Activated T-helper 1 cell treated with anti-CD3 and anti-CD28 coated beads, Interleukin-12 subunit alpha, Interleukin-12 subunit beta, Interleukin-2, Interleukin-4 antibody, amounts not matched to agents 30 ng/mL and 10 ng/mL and 1 ng/mL, durations not matched to agents 14 hours and 24 hours and 36 hours (primary cell): Measurements from ENCODE around the gene DOK7. TPM values are rescaled to one million over a fixed set of nuclear protein-coding genes. Genes with fewer than 3 reads are reported as not detected.

Source experiments
- DNase-seq: peaks from one replicate; pipeline ENCODE4 v3.0.0; 2021; ENCODE audit warnings: low spot score
- H3K27ac Mint-ChIP-seq: one replicate; pipeline ENCODE4 v1.8.0; 2021; ENCODE audit warnings: mild to moderate bottlenecking, mixed read lengths
- H3K27me3 Mint-ChIP-seq: one replicate; pipeline ENCODE4 v1.8.0; 2022; ENCODE audit warnings: mild to moderate bottlenecking, moderate library complexity, mixed read lengths; ENCODE audit not compliant: insufficient read depth
- H3K36me3 Mint-ChIP-seq: one replicate; pipeline ENCODE4 v1.8.0; 2021; ENCODE audit warnings: low read depth, mixed read lengths
- H3K4me1 Mint-ChIP-seq: one replicate; pipeline ENCODE4 v1.8.0; 2021; ENCODE audit warnings: low read depth, mixed read lengths
- H3K4me3 Mint-ChIP-seq: one replicate; pipeline ENCODE4 v1.8.0; 2021; ENCODE audit warnings: mild to moderate bottlenecking, moderate library complexity, mixed read lengths
- H3K9me3 Mint-ChIP-seq: one replicate; pipeline ENCODE4 v1.8.0; 2021; ENCODE audit warnings: mixed read lengths
- intact Hi-C: fragments of 100-400 bp; cut with micrococcal nuclease; formaldehyde crosslinking; loops from one replicate; pipeline ENCODE4 v1.15.1; 2024
- total RNA-seq: library from RNA; stranded (reverse); gene quantifications from 2 replicates; pipeline ENCODE4 v1.2.3, GENCODE V29; 2022

DOK7 gene
- total RNA-seq, 1 donor from 2014 or later: not detected

- DNase-seq: no peak
- H3K27me3 Mint-ChIP-seq: no peaks in the 10 kb centered on the region
- H3K4me1 Mint-ChIP-seq: no peaks in the 10 kb centered on the region
- intact Hi-C loops: no loop called here
- no peaks in the 10 kb centered on the region for H3K9me3 Mint-ChIP-seq
- H3K4me3 Mint-ChIP-seq: no peak overlapping the region
- H3K36me3 Mint-ChIP-seq: peaks cover 13% of the 10 kb centered on the region
- H3K27ac Mint-ChIP-seq: no peak overlapping the region
These were observed 57.9 kb downstream of the DOK7 start for GRCh38 chr4:3520796-3521600.

DNA sequence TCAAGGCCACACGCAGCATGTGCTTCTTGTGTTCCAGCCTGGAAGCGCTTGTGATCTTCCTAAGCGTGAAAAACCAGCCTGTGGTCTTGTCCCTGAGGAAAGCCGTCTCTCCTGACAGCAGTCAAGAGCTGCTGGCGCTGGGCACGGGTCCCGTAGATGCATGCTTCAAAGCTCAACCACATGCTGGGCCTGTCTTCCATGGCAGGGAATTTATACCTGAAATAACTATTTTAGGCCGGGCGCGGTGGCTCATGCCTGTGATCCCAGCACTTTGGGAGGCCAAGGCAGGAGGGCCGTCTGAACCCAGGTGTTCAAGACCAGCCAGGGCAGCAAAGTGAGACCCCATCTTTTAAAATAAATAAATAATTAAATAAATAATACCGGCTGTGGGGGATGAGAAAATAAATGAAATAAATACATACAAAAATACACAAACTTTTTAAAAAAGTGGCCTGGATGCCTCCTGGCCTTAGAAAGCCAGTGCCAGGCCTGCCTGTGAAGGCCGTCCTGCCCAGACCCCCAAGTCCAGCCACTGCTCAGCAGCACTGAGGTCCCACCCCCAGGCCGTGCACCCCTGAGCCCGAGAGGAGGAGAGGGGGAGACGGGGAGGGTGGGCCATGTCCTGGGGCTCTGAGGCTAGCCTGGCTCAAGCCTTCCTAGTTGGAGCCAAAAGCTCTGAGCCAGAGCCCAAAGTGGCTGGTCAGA, 58.7 kb downstream of the DOK7 start:
- peaks cover 12% of the 10 kb centered on the region for H3K36me3 Mint-ChIP-seq
- H3K9me3 Mint-ChIP-seq: no peaks in the 10 kb centered on the region
- no peak overlapping the region for H3K4me3 Mint-ChIP-seq

DNA sequence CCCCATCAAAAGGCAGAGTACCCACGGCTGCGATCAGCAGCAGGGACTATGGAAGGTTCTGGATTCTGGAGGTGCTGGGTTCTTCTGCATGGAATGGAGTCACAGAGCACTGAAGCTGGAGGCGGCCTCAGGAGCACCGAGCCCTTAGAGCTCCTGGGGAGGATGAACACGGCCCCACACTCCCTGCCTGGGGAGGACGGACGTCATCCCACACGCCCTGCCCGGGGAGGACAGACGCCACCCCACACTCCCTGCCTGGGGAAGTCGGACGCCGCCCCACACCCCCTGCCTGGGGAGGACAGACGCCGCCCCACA, 59.2 kb downstream of the DOK7 start:
- no peak for DNase-seq
- no peaks in the 10 kb centered on the region for H3K9me3 Mint-ChIP-seq
- H3K27ac Mint-ChIP-seq: no peak overlapping the region
- H3K36me3 Mint-ChIP-seq: peaks cover 10% of the 10 kb centered on the region
- intact Hi-C loops: no loop called here
- H3K4me3 Mint-ChIP-seq: no peak overlapping the region
- H3K27me3 Mint-ChIP-seq: no peaks in the 10 kb centered on the region
- H3K4me1 Mint-ChIP-seq: no peaks in the 10 kb centered on the region

More for the DNA sequence above, 58.7 kb downstream of the DOK7 start:
- Mint-ChIP-seq H3K27me3 (no peaks in the 10 kb centered on the region), H3K4me1 (no peaks in the 10 kb centered on the region), H3K27ac (no peak overlapping the region)
- intact Hi-C loops: no loop called here
- no peak for DNase-seq

DNA sequence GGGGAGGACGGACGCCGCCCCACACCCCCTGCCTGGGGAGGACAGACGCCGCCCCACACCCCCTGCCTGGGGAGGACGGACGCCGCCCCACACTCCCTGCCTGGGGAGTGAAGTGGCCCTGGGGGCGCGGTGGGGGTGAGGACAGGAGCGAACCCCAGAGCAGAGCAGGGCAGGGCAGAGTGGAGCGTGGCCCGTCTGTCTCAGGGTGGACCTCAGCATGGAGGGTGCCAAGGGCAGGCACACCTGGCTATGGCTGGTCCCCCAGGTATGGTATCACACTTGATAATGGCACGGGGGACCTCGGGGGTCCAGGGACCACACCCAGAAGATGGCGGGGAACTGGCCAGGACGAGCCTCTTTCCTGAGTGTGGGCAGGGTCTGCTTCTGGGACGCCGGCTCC, 59.5 kb downstream of the DOK7 start:
- H3K4me3 Mint-ChIP-seq: no peak overlapping the region
- H3K9me3 Mint-ChIP-seq: no peaks in the 10 kb centered on the region
- DNase-seq: no peak
- no peaks in the 10 kb centered on the region for H3K4me1 Mint-ChIP-seq
- H3K36me3 Mint-ChIP-seq: peaks cover 8% of the 10 kb centered on the region
- intact Hi-C loops: no loop called here
- no peaks in the 10 kb centered on the region for H3K27me3 Mint-ChIP-seq
- H3K27ac Mint-ChIP-seq: no peak overlapping the region

- no peaks in the 10 kb centered on the region for H3K4me1 Mint-ChIP-seq
- H3K4me3 Mint-ChIP-seq: no peak overlapping the region
- no peaks in the 10 kb centered on the region for H3K27me3 Mint-ChIP-seq
- no peak overlapping the region for H3K27ac Mint-ChIP-seq
- H3K9me3 Mint-ChIP-seq: no peaks in the 10 kb centered on the region
- intact Hi-C loops: no loop called here
- H3K36me3 Mint-ChIP-seq: peaks cover 5% of the 10 kb centered on the region
- no peak for DNase-seq
These were observed 60.1 kb downstream of the DOK7 start for GRCh38 chr4:3523146-3523627.

- no peaks in the 10 kb centered on the region for H3K9me3 Mint-ChIP-seq
- intact Hi-C loops: no loop called here
These were observed 60.6 kb downstream of the DOK7 start for GRCh38 chr4:3523628-3524221.

DNA sequence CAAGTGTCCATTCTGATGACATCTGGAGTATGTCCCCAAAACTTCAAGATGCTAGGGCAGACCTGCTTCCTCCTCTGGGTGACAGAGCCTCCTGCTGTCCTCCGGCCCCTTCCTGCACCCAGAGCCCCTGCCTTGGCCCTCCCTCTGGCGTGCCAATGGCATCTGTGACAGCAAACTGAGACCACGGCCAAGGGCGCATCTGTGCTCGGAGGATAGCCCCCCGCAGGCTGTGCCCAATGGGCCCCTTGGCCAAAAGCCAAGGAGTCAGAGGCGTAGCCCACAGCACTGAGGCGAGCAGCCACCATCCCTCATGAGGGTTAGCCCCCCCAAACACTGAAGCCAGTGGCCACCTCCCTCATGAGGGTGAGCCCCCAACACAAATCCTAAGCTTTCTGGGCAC, 61.2 kb downstream of the DOK7 start:
- DNase-seq: no peak
- Mint-ChIP-seq H3K36me3 (peaks cover 5% of the 10 kb centered on the region), H3K4me1 (no peaks in the 10 kb centered on the region), H3K27me3 (no peaks in the 10 kb centered on the region), H3K27ac (no peak overlapping the region), H3K4me3 (no peak overlapping the region), H3K9me3 (no peaks in the 10 kb centered on the region)
- intact Hi-C loops: no loop called here

More at GRCh38 chr4:3523628-3524221, 60.6 kb downstream of the DOK7 start:
- no peak for DNase-seq
- Mint-ChIP-seq H3K4me3 (no peak overlapping the region), H3K4me1 (no peaks in the 10 kb centered on the region), H3K36me3 (peaks cover 5% of the 10 kb centered on the region), H3K27me3 (no peaks in the 10 kb centered on the region), H3K27ac (no peak overlapping the region)

- no peak for DNase-seq
- H3K4me1 Mint-ChIP-seq: peaks cover 2% of the 10 kb centered on the region
- no peak overlapping the region for H3K27ac Mint-ChIP-seq
- intact Hi-C loops: no loop called here
- H3K9me3 Mint-ChIP-seq: no peaks in the 10 kb centered on the region
- peaks cover 4% of the 10 kb centered on the region for H3K36me3 Mint-ChIP-seq
- no peaks in the 10 kb centered on the region for H3K27me3 Mint-ChIP-seq
- no peak overlapping the region for H3K4me3 Mint-ChIP-seq
These were observed 61.8 kb downstream of the DOK7 start for GRCh38 chr4:3524920-3525319.

DNA sequence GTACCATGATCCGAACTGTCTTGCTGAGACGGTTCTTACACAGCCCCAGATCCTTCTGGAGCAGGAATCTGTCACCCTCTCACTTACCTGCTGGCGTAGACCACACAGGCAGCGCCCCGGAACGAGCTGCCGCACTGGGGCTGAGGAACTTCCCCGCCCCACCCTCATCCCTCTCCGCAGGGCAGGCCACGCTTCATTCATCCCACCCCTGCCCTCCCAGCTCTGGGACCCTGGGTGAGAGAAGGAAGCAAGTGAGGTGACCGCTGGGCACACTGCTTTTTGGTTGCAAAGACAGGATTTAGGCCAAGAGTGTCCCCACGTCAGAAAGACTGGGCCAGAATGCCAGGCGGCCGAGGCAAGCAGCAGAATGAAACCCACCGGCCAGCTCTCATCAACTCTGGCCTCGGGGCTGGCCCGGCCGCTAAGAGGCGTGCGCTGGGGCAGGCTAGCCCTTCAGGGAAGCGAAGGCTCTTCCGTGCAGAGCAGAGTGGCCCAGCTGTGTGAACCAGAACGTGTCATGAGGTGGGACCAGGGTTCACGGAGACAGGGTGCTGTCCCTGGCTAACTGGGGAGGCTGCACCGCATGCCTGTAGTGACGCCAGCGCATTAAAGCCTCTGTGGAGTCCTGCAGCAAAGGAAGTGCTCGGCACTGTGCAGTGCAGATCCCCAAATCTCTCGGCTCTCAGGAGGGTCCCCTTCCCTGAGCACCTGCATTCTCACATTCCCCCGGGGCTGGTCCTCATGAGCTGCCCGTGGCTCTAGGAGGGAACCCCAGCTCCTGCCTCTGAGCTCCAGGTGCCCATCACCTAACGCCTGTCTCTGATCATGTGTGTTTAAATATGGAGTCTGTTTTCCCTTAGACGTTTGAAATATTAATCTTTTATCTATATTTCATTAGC, 62.7 kb downstream of the DOK7 start:
- no peaks in the 10 kb centered on the region for H3K9me3 Mint-ChIP-seq
- no peaks in the 10 kb centered on the region for H3K27me3 Mint-ChIP-seq
- peaks cover 7% of the 10 kb centered on the region for H3K4me1 Mint-ChIP-seq
- no peak overlapping the region for H3K27ac Mint-ChIP-seq
- no peak overlapping the region for H3K4me3 Mint-ChIP-seq
- intact Hi-C loops: no loop called here
- H3K36me3 Mint-ChIP-seq: peaks cover 8% of the 10 kb centered on the region
- no peak for DNase-seq

DNA sequence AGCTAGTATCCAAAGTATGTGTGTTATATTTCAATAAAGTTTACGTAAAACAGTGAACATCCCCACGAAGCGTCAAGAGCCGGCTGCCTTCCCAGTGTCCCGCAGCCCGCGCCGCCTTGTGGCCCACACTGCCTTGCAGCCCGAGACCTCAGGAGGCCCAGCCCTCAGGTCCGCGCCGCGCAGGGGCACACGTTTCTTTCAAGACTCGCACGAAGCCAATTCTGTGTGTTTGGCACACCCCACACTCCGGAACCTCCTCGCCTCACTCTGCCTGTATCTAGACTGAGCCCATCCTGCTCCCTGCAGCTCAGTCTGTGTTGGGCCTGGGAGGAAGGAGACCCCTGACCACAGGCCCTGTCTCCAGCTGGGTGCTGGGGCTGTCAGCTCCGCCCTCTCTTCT, 63.4 kb downstream of the DOK7 start:
- peaks cover 8% of the 10 kb centered on the region for H3K36me3 Mint-ChIP-seq
- no peak overlapping the region for H3K4me3 Mint-ChIP-seq
- peaks cover 13% of the 10 kb centered on the region for H3K4me1 Mint-ChIP-seq
- DNase-seq: no peak
- H3K27ac Mint-ChIP-seq: no peak overlapping the region
- intact Hi-C loops: no loop called here
- H3K9me3 Mint-ChIP-seq: no peaks in the 10 kb centered on the region
- H3K27me3 Mint-ChIP-seq: no peaks in the 10 kb centered on the region

GRCh38 chr4:3527101-3527913, 64.2 kb downstream of the DOK7 start:
- no peaks in the 10 kb centered on the region for H3K27me3 Mint-ChIP-seq
- intact Hi-C loops: no loop called here
- no peaks in the 10 kb centered on the region for H3K9me3 Mint-ChIP-seq
- no peak overlapping the region for H3K27ac Mint-ChIP-seq
- no peak for DNase-seq
- H3K4me3 Mint-ChIP-seq: no peak overlapping the region
- H3K4me1 Mint-ChIP-seq: peaks cover 22% of the 10 kb centered on the region
- H3K36me3 Mint-ChIP-seq: peaks cover 8% of the 10 kb centered on the region
